Right ventricle myocardium superior (tissue), 1 donor: ENCODE data around the gene LRMDA. TPM values are rescaled to one million over a fixed set of nuclear protein-coding genes. Genes with fewer than 3 reads are reported as not detected.
A peak's percentile ranks its signal among the peaks of the same experiment; 100 is the strongest.

Experiments
- ATAC-seq: fragments of 200-7000 bp; cut with Tn5 transposase; one replicate; pipeline ENCODE4 v1.9.1; 2020; ENCODE audit warnings: mild to moderate bottlenecking; ENCODE audit not compliant: poor library complexity
- DNase-seq: peaks from one replicate; pipeline ENCODE4 v3.0.0-alpha.2; 2020
- intact Hi-C: fragments of 100-400 bp; cut with DNase I; formaldehyde crosslinking; loops from one replicate; pipeline ENCODE4 v1.11.2; 2022
- total RNA-seq: library from RNA; stranded (reverse); fragmentation: NEBNext Ultra II Directional; extraction: Animal tissue kit (Norgen Biotek cat#: 25700); gene quantifications from one replicate; pipeline ENCODE4 v1.2.1, GENCODE V29; 2021
- donor health status: DM: no; HTN: yes; CAD: no; lungs with severe emphysema.

Gene LRMDA
- total RNA-seq, 1 donor from 2014 or later, result 26.3 TPM

DNA sequence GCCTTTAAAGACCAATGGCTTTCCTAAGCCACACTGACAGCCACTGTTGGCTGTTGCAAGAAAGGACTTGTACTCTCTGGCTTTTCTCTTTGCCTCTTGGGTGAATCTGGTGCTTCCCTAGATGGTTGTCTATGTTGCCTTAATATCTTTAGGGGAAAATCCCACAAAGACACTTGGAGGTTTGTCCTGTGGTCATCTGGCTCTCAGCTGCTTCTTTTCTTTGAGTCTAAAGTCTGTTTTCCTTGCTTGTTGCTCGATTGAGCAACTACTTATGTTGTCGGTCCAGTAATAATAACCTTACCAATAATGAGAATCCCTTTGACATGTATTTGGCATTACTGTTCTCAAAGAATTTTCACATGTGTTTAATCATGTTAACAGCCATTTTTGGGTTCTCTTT, 537.6 kb downstream of the LRMDA start:
- intact Hi-C loops, result no loop called here
- no peak for DNase-seq
- peak; percentile 14 for ATAC-seq

DNA sequence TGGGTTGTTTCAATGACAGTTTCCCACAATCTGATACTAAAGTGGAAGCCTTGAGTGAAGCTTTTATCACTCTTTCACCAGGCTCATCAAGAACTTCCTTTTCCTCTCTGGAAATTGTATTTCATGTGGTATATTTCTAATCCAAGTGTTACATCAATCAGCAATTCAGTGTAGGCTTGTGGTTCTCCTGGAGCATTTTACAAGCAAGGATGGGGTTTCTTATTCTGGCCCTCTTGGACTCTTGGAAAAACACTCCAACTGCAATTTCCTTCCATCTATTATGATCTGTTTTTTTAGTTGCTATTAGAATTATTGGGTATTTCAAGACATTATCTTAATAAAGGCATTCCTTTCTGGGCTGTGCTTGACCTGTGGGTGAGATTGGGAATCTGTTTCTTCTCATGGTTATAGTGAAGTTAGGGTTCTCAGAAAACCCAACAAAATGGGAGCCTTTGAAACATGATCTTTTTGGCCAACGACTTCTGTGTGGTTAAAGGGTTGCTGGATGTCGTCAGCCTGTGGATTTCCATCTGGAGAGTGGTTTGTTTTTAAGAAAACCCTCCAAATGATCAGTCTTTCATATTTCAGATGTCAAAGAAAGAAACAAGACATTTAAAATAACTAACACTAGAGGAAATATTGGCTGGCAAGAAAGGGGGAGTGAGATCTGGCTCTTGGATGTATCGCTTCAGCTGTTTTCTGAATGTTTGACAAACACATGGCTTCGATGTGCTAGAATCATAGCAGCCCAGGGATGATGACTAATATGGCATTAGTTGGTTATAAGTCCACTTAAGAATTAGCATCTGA, 540.2 kb downstream of the LRMDA start:
- intact Hi-C loops, result no loop called here
- no peak for DNase-seq
- peak; percentile 74 for ATAC-seq

DNA sequence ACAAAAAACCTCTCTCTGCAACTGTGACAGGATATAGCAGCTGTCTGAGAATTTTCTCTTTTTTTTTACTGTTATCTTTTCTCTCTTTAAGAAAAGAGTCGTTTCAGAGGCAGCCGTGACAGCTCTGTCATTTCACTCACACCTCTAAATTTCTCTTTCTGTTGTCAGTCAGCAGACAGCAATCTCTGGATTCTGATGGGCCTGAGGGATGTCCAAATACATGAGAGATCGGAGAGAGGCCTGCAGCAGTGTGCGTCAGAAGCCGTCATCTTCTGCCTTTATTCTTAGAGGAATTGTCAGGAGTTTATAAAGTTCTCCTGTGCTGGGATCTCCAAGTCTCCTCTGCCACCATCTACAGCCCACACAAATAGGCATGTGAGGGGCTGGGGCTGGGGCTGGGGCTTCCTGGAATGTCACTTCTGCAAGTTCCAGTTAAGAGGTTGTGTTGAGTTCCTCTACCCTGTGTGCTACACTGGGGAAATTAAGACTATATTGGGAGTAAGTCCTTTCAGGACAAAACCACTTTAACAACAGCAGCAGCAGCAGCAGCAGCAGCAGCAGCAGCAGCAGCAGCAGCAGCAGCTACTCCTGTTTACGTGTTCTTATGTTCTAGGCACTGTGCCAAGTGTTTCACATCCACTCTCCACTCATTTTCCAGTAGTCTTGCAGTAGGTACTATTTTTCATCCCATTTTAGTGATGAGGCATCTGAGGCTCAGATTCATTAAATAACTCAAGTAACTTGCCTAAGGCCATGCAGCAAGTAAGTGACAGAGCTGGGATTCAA, 541.3 kb downstream of the LRMDA start:
- DNase-seq (no peak), ATAC-seq (peak; percentile 78)
- intact Hi-C loops, result no loop called here

DNA sequence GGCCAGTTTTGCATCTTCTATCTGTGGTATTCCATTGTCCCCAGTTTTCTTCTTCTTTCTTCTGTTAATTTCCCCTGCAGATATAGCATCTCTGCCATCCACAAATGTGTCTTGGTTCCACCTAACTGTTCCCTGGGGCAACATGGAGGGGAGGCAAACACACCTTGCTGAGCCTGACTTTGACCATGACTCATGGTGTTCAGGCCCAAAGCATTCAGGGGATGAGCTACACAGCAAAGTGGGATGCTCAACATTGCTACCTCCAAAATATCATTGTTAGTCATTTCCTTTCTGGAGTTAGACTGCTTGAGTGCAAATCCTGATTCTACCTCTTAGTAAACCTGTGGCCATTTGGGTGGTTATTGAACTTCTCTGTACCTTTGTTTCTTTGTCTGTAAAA, 542.7 kb downstream of the LRMDA start:
- DNase-seq, result no peak
- no peak for ATAC-seq
- intact Hi-C loops, result no loop called here

DNA sequence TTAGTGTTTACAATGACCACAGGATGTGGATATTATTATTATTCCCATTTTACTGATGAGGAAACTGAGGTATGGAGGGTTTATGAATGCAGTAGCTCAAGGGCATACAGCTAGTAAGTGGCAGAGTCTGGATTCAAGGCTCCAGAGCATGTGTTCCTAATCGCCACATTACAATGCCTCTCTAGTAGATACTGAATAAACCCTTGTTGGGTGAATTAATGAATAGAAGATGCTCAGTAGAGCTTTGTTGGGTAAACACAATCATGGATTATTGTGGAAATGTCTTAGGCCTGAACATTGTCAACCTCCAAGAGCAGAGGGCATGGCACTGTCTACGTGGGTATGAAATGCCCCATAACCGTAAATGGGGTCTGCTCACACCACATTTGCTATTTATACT, 545.3 kb downstream of the LRMDA start:
- intact Hi-C loops, result no loop called here
- no peak for DNase-seq
- no peak for ATAC-seq

DNA sequence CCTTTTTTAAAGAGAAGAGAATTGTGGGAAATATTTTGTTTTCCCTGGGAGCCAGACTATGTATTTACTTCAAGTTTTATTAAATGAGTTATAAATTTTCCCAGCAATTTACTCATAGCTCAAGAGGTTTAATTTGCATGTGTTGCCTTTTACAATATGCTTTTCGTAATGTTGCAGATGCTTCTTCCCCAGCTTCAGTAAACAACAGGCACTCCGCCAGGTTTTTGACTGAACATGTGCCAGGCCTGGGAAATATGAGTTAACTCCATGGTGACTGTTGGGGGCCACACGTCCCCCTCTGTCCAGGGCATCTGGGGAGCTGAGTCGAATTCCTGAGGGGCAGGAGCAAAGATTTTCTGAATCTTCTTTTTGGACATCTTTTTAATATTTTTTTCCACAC, 545.7 kb downstream of the LRMDA start:
- intact Hi-C loops, result no loop called here
- DNase-seq (no peak), ATAC-seq (no peak)

DNA sequence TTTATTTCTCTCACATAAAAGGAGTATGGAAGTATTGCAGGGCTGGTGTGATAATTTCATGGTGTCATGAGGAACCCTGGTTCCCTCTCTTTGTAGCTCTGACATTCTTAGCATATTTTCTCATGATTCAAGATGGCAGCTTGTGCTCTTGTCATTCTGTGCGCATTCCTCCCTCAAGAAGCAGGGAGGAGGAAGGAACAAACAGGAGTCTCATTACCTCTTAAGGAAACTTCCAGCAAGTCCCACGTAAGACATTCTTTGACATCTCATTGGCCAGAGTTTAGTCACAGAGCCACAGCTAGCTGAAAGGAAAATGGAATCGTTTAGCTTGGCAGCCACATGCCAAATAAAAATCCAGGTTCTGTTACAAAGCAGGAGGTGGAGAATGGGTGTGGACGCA, 546.8 kb downstream of the LRMDA start:
- intact Hi-C loops, result no loop called here
- no peak for ATAC-seq

DNA sequence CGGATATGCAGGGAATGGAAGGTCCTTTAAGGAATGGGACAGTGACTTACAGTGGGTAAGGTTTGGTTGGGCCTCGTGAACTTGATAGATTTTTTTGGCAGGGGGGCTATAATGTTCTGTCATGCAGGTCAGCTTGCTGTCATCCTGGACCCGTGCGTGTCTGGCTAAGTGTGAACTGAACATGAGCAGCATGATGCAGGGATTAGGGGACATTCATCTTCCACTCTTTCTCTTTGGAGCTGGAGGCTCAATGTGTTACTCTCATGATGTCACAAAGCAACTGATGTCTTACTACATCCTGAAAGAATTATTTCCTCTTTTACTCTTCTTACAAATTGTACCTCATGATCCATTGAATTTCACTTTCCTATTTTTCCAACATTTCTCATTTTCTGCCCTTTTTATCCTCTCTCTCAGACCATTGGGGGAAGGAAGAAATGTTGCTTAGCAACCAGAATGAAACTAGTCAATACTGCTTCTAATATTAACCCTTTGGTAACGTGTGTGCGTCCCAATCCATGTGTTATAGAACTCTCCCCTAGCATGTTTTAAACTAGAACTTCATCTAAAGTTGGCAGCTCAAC, 549.1 kb downstream of the LRMDA start:
- intact Hi-C loops, result no loop called here
- no peak for ATAC-seq
- DNase-seq, result no peak

More for the DNA sequence above, 546.8 kb downstream of the LRMDA start:
- no peak for DNase-seq

DNA sequence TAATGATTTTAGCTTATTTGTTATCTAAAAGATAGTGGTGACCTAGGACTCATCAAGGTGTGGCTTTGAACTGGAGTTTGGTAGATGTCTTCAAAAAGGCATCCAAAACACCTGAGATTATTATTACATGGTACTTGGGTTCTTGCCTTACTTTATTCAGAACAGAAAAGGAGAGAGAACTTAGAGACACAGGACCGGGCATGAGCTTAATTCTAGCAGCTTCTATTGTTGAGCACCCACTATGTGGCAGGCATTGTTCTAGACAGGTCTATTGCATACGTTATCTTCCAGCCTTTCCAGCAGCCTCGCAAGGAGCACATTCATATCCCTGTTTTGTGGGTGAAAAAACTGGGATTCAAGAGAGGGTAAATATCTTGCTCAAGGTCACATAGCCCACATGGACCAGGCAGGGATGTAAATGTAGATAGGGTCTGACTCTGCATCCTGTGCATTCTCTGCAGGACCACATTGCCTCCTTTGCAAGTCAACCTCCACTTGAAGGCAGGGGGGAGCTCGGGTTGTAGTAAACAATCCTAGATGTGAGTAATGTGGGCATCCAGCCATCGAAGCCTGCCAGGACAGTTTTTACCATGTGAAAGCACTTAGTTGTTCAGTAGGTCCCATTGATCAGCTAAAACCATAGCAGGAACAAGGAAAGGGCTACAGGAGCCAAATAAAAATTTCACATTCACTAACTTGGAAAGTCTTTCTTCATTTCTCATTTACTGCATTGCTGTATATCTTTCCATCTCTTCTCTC, 551.4 kb downstream of the LRMDA start:
- ATAC-seq (no peak), DNase-seq (no peak)
- intact Hi-C loops, result no loop called here

DNA sequence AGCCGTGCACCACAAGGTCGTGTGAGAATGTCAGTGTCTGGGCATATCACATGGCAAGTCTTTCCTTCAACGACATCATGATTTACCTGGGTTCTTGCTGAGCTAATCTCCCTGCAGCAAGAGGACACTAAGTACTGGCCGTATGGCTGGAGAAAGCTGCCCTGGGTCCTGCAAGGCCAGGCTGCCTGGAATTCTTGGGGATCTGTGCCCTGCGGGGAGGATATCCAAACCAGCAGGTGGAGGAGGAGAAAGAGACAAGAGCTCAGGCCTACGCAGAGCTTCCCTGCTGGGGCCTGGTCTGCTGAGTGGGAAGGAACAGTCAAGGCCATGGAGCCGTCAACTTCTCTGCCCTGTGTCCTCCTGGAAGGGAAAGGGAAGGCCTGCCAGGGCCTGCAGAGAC, 552.6 kb downstream of the LRMDA start:
- intact Hi-C loops, result no loop called here
- DNase-seq (no peak), ATAC-seq (no peak)

DNA sequence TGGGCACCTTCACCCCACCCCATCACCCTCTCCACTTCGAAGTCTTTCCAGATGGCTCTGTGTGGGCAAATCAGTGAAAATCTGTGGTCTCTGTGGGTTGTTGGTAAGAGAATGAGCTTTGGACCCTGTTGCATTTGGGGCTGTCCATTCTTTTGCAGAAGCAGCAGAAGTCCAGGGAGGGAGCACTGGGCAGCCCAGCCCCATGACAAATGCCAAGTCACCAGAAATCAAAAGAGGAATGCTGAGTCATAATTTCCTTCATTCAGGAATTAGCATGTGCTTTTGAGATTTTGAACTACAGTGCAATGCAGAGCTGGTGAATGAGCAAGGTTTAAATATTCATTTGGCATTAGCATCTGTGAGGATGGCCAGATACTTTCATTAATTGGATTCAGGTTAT, 556.2 kb downstream of the LRMDA start:
- ATAC-seq, result no peak
- no peak for DNase-seq
- intact Hi-C loops, result no loop called here

DNA sequence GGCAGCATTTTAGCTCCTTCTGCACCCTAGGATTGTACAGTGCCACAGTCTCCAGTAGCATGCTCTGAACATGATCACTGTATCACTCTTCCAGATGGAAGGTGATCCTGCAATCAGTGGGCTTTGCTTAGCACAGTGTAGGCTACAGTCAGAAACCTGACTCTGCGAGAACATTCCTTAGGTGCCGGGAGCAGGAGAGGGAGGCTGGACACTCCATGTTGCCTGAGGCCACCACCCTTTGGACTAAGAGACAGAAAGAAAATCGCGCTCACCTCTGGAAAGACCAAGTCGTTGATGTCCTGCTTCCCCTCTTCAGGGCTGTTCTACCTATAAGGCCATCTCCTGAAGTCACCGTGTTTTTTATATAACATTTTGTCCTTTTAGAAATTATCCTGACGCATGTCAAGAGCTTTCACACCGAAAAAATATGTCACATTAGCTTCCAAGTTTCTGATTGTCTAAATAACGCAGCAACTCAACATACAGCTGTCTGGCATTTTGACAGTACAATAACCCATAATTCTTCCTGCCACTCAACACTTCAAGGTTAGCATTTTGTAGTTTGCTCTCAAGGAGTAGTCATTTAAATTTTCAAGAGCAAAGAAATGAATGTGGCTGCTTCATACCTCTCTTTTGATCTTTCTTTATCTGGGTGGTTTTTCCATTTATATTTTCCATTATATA, 563.1 kb downstream of the LRMDA start:
- ATAC-seq, result no peak
- intact Hi-C loops, result no loop called here
- DNase-seq, result no peak

DNA sequence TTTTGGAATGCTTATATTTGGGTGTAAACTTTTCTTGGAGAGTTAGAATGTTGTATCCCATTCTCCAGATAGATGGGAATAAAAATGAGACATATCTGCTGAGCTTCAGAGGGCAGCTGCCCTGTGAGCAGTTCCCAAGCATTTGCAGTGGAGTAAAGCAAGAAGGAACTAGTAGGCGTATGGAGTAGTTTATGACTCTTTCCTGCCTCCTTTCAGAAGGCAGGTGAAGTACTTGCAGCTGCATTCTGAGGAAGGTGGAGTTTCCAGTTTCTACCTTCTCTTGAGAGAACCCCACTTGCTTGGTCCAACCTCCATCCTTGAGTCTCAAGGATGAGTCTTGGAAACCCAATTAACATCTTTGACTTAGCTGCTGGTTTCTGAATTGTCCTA, 563.6 kb downstream of the LRMDA start:
- intact Hi-C loops, result no loop called here
- ATAC-seq (no peak), DNase-seq (no peak)

DNA sequence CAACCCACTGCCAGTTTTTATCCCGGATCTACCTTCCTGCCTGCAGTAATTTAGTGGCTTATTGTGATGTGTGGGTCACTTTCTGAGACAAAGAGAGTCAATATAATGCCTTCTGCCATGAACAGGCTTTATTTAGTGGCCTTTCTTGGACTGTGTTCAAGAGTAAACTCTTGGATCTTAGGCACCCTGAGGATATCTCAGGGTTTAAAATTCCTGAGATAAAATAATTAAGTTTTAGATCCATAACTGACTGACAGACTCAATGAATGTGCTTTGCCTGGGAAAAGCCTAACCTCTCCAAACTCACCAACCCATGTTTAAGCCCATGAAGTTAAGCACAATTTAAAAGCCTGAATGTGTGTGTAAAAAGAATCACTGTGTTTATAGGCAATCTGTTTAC, 564.3 kb downstream of the LRMDA start:
- ATAC-seq (no peak), DNase-seq (no peak)
- intact Hi-C loops, result no loop called here

DNA sequence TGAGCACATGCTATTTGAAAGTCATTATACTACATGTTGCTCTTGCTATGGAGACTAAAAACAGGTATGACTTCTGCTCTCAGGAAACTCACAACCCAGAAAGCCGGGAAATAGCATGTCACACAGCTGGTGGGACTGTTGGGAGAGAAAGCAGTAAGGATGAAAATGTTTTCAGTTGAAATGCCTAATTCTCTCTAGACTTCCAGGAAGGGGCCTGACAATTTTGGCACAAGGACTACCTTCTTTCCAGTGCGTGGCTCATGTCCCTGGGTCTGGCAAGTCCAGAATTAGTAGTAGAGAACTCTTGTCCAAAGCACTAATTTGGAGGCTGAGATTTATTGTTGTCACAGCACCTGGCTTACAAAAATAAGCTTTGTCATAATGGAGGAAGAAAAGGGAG, 567.6 kb downstream of the LRMDA start:
- DNase-seq (no peak), ATAC-seq (no peak)
- intact Hi-C loops, result no loop called here

DNA sequence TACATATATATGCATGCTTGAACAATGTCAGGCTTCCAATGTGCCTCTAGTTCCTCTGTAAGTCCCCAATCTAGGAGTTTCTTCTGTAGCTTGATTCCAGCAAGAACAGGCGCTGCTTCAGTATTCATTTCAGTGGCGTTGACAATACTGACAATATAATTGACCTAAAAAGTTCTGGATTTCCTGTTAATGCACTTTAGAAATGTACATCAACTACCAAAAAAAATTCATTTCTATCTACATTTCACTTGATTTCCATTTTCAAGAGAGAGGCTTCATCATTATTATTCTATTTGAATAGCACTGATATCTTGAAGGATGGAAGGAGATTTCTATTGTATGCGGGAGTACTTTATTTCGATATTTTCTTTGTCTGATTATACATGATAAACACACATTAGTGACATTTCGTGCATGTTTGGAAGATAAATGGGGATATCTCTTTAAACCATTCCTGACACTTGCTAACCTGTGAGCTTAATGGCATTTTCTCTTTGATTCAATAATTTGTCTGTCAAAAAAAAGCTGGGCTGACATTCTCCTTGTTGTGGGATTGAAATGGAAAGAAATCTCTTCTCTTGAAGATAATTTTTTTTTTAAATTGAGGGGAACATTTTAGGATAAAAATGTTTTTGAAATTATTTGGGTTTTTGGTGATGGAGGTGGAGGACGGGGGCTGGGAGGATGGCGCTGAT, 568.2 kb downstream of the LRMDA start:
- no peak for ATAC-seq
- no peak for DNase-seq

DNA sequence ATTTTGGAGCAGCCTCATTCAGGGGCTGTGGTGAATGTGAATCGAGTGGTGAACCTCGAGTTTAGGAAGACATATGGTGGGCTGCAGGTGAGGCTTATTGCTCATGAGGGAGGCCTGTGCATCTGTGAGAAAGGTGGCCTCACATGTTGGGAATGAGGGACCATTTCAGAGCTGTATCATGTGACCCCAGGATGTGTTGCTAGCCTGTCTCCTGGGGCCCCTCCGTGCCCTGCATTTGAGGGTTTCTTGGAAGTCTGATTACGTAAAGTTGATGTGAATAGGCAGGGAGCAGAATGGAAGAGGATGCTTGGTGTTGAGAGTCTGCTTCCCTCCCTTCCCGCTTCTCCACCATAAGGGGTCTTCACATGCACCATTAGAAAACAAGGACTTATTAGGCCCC, 569.1 kb downstream of the LRMDA start:
- ATAC-seq (no peak), DNase-seq (no peak)
- intact Hi-C loops, result no loop called here

More for the DNA sequence above, 568.2 kb downstream of the LRMDA start:
- intact Hi-C loops, result no loop called here

DNA sequence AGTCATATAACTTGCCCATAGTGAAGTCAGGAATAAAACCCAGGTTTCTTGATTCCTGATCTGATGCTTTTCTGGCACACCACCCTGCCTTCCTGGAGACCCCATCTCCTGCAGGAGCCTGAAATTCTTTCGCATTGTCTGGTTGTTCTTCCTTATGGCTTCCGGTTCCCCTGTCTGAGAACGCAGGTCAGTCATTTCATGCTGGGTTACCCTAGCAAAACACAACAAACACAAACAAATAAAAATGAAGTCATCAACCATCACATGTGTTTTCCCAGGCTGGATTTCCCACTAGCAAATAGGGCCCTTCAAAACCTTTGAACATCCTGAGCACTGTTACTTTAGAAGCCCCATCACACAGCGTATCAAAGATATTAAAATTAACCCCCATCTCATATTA, 569.6 kb downstream of the LRMDA start:
- DNase-seq (no peak), ATAC-seq (no peak)
- intact Hi-C loops, result no loop called here
